SU-DHL-6 (cell line): Measurements from ENCODE around the gene CDH23.

Experiments
- CTCF ChIP-seq: fragments of 200-600 bp; sonication (generic); IDR thresholded peaks from one replicate; pipeline ENCODE4 v1.5.1; 2017; ENCODE audit warnings: antibody characterized with exemption, mild to moderate bottlenecking, low read length, moderate library complexity; ENCODE audit not compliant: insufficient read depth, poor library complexity, severe bottlenecking
- EZH2phosphoT487 ChIP-seq: fragments of 200-600 bp; sonication (generic), shearing (Covaris generic); conservative IDR thresholded peaks from 2 replicates; pipeline ENCODE4 v1.6.1; 2018; ENCODE audit warnings: mild to moderate bottlenecking, antibody characterized with exemption, low read length, moderate library complexity, mixed read lengths

- TF ChIP-seq CTCF, result no peak
- no peak for TF ChIP-seq EZH2phosphoT487
Measured at GRCh38 chr10:71640607-71641006, 243.9 kb downstream of the CDH23 start.
